ENCODE measurements around the gene C1QB. TPM values are rescaled to one million over a fixed set of nuclear protein-coding genes. Genes with fewer than 3 reads are reported as not detected.

Gene C1QB
- polyA plus RNA-seq, 1 donor (not counting 4 experiments of a cell fraction or from before 2014, with no cell fraction given): not detected

DNA sequence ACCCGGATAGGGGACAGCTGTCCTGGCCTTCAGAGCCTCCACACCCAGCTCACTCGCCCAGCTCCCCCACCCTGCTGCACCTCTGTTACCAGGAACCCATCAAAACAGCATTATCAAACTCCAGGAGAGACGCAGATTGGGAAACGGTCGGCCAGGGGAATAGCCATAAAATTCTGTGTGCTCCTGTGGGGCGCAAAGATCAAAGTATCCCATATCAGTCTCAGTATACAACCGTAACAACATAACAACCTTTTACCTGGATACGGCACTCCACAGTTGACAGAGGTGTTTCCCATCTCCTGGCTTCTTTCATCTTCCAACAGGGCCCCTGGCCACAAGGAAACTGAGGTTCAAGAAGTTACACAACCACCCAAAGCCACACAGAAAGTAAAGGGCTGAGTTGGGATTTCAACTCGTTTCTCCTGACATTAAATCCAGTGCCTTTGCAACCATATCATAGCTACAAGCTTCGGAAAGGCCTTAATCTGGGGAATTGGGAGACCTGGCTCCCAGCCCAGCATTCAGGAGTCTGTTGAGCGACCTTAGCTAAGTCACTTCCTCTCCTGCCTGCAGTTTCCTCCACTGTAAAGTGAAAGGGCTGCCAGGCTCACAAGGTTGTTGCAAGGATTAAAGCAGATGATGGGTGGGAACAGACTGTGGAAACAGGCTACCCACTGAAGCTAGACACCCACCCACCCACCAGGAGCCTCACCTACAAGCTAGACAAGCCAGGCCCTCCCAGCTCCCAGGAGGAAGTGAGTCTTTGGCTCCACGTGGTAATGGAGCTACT, 49.5 kb downstream of the C1QB start:
- no peak overlapping the region for H2AFZ ChIP-seq (ENCODE audit: control insufficient read depth, low read length)
- H3K27me3 ChIP-seq (ENCODE audit: control insufficient read depth, extremely low read depth, insufficient read depth, low read length): no peaks in the 10 kb centered on the region
- H3K9ac ChIP-seq (ENCODE audit: control insufficient read depth, extremely low read depth, insufficient read depth, low read length): no peak overlapping the region
- H4K20me1 ChIP-seq (ENCODE audit: control insufficient read depth, extremely low read depth, insufficient read depth, low read length): no peaks in the 10 kb centered on the region
- no peak overlapping the region for H3K27ac ChIP-seq (ENCODE audit: control insufficient read depth, insufficient read depth, low read length)
- no peaks in the 10 kb centered on the region for H3K36me3 ChIP-seq (ENCODE audit: control insufficient read depth in 2 of 2, extremely low read depth in 1 of 2, insufficient read depth in 2 of 2, low read length in 2 of 2)
- no peak overlapping the region for H3K4me2 ChIP-seq (ENCODE audit: control insufficient read depth, extremely low read depth, insufficient read depth, low read depth, low read length)
- H3K4me1 ChIP-seq (ENCODE audit: control insufficient read depth, extremely low read depth, insufficient read depth, low read length): no peaks in the 10 kb centered on the region
- H3K9me1 ChIP-seq (ENCODE audit: control insufficient read depth, extremely low read depth, insufficient read depth, low read length): no peaks in the 10 kb centered on the region
- FAIRE-seq: no peak
- no peak for TF ChIP-seq EZH2 (IDR thresholded peaks at IDR 0.05; ENCODE audit: low read length)
- TF ChIP-seq, protein P1, sequence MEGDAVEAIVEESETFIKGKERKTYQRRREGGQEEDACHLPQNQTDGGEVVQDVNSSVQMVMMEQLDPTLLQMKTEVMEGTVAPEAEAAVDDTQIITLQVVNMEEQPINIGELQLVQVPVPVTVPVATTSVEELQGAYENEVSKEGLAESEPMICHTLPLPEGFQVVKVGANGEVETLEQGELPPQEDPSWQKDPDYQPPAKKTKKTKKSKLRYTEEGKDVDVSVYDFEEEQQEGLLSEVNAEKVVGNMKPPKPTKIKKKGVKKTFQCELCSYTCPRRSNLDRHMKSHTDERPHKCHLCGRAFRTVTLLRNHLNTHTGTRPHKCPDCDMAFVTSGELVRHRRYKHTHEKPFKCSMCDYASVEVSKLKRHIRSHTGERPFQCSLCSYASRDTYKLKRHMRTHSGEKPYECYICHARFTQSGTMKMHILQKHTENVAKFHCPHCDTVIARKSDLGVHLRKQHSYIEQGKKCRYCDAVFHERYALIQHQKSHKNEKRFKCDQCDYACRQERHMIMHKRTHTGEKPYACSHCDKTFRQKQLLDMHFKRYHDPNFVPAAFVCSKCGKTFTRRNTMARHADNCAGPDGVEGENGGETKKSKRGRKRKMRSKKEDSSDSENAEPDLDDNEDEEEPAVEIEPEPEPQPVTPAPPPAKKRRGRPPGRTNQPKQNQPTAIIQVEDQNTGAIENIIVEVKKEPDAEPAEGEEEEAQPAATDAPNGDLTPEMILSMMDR (optimal IDR thresholded peaks at IDR 0.05 in 1 of 3, IDR thresholded peaks at IDR 0.05 in 1 of 3, conservative IDR thresholded peaks at IDR 0.05 in 1 of 3; ENCODE audit: extremely low read depth in 1 of 3, insufficient read depth in 2 of 3, low read length in 3 of 3): no peak
- H3K4me3 ChIP-seq (ENCODE audit: control insufficient read depth in 2 of 3, extremely low read depth in 1 of 3, insufficient read depth in 2 of 3, low read depth in 1 of 3, low read length in 3 of 3): no peak overlapping the region
- no peak for DNase-seq (ENCODE audit: low read depth, low spot score)
- no peaks in the 10 kb centered on the region for H3K9me3 ChIP-seq (ENCODE audit: control insufficient read depth, low read depth, low read length)
- dilution Hi-C loops (cut with MboI; ENCODE audit: extremely low pct_ligation_motif_present, low sequenced_read_pairs): no loop called here
- no peaks in the 10 kb centered on the region for H3K79me2 ChIP-seq (ENCODE audit: control insufficient read depth, insufficient read depth, low read length)

DNA sequence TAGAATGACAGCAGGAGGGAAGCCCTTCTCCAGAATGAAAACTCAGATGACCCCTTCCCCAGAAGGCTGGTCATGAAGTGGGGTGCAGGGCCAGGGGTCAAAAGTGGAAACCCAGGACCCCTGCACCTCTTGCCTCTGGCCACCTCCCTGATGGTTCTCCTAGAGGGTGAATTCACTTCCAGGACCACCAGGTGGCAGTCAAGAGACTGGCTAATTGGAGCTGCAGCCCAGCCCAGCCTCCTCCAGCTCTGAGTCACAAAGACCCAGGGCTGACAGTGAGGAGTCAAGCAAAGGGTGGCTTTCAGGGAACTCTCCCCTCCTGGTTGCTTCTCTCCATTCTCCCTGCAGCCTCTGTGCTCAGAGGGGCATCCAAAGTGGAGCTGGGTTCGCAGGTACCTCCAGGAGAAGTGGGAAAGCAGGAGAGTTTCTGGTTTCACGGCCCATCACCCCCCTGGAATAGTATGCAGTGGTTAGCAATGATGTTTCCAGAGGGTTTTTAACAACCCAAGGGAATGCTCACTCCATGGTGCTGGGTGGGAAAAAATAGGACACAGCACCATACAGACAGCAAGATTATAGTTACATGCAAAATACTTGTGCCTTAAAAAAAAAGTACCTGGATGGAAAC, 51.5 kb downstream of the C1QB start:
- FAIRE-seq (peak; percentile 71), DNase-seq (ENCODE audit: low read depth, low spot score) (peak; percentile 26)
- dilution Hi-C loops (cut with MboI; ENCODE audit: extremely low pct_ligation_motif_present, low sequenced_read_pairs): loop anchor here (5.0 kb wide), 1 partner anchor 53 kb away; no protein-coding TSS in a partner anchor
- no peak overlapping the region for H3K4me3 ChIP-seq (ENCODE audit: control insufficient read depth in 2 of 3, extremely low read depth in 1 of 3, insufficient read depth in 2 of 3, low read depth in 1 of 3, low read length in 3 of 3)
- H4K20me1 ChIP-seq (ENCODE audit: control insufficient read depth, extremely low read depth, insufficient read depth, low read length): no peaks in the 10 kb centered on the region
- no peak overlapping the region for H3K4me2 ChIP-seq (ENCODE audit: control insufficient read depth, extremely low read depth, insufficient read depth, low read depth, low read length)
- H3K27ac ChIP-seq (ENCODE audit: control insufficient read depth, insufficient read depth, low read length): no peak overlapping the region
- no peak overlapping the region for H3K9ac ChIP-seq (ENCODE audit: control insufficient read depth, extremely low read depth, insufficient read depth, low read length)
- no peaks in the 10 kb centered on the region for H3K36me3 ChIP-seq (ENCODE audit: control insufficient read depth in 2 of 2, extremely low read depth in 1 of 2, insufficient read depth in 2 of 2, low read length in 2 of 2)
- H3K79me2 ChIP-seq (ENCODE audit: control insufficient read depth, insufficient read depth, low read length): no peaks in the 10 kb centered on the region
- no peaks in the 10 kb centered on the region for H3K9me1 ChIP-seq (ENCODE audit: control insufficient read depth, extremely low read depth, insufficient read depth, low read length)
- H3K9me3 ChIP-seq (ENCODE audit: control insufficient read depth, low read depth, low read length): no peaks in the 10 kb centered on the region
- TF ChIP-seq, protein P1 (optimal IDR thresholded peaks at IDR 0.05 in 1 of 3, IDR thresholded peaks at IDR 0.05 in 1 of 3, conservative IDR thresholded peaks at IDR 0.05 in 1 of 3; ENCODE audit: extremely low read depth in 1 of 3, insufficient read depth in 2 of 3, low read length in 3 of 3): peak; percentile 78 to 94 (median 91)
- TF ChIP-seq EZH2 (IDR thresholded peaks at IDR 0.05; ENCODE audit: low read length): no peak
- peaks cover 9% of the 10 kb centered on the region for H3K27me3 ChIP-seq (ENCODE audit: control insufficient read depth, extremely low read depth, insufficient read depth, low read length)
- H3K4me1 ChIP-seq (ENCODE audit: control insufficient read depth, extremely low read depth, insufficient read depth, low read length): no peaks in the 10 kb centered on the region
- H2AFZ ChIP-seq (ENCODE audit: control insufficient read depth, low read length): no peak overlapping the region

Measured in keratinocyte (primary cell).